GM13977 (cell line): ENCODE measurements around the gene PIM3.
A peak's percentile ranks its signal among the peaks of the same experiment; 100 is the strongest.

ENCODE experiments used
- DNase-seq: peaks from one replicate; pipeline ENCODE4 v3.0.0; 2012; ENCODE audit warnings: low spot score
- in situ Hi-C: fragments of 300-500 bp; cut with MboI; formaldehyde crosslinking; loops from one replicate; pipeline ENCODE4 v1.12.0; 2022; ENCODE audit warnings: low sequenced_read_pairs, low pct_unique_long_range_greater_than_20kb, mixed read lengths, inconsistent platforms; ENCODE audit not compliant: unreplicated experiment
- TF ChIP-seq, protein P1 (sequence below): IDR thresholded peaks from 2 replicates; pipeline ENCODE4 v1.5.1; 2012; ENCODE audit warnings: mild to moderate bottlenecking, control low read depth; ENCODE audit not compliant: insufficient read depth; ENCODE audit errors: extremely low read depth, missing control alignments

The PIM3 gene

DNA sequence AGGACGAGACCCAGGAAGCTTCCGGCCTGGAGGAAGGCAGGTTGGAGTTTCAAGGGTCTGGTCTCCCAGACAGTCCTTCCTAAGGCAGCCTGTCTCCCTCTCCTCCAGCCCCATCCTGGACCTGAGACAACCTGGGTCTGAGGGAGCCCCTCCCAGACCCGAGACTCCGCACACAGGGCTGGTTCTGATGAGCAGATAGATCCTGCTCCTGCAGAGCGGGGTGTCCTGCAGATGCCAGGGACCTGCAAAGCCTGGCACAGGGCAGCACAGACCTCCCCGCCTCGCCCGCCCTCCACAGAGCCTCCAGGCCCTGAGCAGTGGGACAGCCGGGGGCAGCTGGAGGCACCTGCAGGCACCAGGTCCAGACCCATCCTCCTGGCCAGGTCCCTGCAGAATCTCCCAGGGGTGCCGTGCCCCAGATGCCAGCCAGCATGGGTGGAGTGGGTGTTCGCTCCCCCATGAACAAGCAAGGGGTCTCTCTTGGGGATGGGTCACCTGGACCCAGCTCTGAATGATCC lies 7.8 kb downstream of the PIM3 start:
- DNase-seq = no peak
- in situ Hi-C loops = no loop called here
- TF ChIP-seq, protein P1, sequence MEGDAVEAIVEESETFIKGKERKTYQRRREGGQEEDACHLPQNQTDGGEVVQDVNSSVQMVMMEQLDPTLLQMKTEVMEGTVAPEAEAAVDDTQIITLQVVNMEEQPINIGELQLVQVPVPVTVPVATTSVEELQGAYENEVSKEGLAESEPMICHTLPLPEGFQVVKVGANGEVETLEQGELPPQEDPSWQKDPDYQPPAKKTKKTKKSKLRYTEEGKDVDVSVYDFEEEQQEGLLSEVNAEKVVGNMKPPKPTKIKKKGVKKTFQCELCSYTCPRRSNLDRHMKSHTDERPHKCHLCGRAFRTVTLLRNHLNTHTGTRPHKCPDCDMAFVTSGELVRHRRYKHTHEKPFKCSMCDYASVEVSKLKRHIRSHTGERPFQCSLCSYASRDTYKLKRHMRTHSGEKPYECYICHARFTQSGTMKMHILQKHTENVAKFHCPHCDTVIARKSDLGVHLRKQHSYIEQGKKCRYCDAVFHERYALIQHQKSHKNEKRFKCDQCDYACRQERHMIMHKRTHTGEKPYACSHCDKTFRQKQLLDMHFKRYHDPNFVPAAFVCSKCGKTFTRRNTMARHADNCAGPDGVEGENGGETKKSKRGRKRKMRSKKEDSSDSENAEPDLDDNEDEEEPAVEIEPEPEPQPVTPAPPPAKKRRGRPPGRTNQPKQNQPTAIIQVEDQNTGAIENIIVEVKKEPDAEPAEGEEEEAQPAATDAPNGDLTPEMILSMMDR = no peak

DNA sequence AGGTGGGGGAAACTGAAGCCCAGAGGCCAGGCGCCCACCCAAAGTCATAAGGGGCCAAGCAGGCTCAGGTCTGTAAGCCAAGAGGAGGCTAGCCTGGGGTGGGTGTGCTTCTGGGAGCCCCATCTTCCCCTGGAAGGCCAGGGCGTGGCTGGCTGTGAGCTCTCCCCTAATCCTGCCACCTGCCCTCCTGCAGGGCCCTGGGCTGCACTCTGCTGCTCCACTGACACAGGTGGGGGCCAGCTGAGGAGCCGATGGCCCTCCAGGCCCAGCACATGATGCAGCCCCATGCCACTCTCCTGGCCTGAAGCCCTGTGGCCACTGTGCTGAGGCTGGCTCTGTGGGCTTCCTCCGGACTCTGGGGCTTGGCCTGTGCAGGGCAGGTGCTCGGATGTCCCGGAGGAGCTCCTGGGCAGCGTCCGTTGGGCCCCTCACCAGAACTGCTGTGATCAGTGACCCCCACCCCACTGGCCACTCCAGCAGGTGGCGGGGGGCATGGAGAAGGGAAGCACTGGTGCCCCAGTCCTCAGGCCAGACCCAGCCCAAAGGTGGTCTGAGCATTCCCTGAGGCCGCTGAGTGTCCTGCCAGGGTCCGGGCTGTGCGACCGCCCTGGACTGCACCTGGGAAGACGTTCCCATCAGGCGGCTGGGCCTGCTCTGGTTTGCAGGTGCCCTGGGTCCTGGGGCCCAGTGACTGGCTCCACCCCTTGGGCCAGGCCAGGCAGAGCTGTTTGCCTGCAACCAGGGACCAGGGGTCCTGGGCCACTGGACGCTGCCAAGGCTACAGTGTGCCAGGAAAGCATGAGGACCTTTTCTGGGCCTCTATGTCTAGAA lies 8.5 kb downstream of the PIM3 start:
- TF ChIP-seq, protein P1 = no peak
- in situ Hi-C loops = no loop called here
- no peak for DNase-seq

DNA sequence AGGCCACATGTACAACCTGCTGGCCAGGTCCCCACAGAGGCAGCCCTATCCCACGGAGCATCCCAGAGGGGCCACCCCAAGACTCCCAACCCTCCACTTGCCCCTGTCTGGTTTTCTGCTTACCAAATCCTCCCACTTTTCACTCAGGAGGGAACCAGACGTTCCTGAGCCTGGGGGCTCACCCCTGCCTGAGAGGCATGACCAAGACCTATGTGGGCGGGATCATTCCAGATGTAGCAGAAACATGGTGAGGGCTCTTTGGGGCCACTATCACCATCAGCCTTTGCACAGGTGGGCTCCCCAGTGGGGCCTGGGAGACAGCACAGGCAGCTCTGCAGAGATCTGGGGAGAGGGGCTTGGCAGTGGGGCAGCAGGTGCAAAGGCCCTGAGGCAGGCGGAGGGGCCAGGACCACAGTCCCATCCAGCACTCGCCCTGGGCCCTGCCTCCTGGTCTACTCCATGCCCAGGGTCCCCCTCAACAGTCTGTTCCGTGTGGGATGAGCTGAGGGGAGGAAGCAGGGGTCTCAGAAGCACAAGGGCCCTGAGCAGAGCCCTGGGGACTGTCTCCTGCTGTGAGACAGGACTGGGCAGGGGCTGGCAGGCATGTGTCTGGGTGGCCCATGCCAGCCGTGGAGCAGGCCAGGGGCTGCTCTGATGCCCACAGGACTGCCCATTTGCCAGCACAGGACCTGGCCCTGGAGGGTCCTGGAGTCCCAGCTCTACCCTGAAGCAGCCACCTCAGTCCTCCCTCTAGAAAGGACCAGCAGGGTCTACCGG lies 9.4 kb downstream of the PIM3 start:
- TF ChIP-seq, protein P1 = no peak
- in situ Hi-C loops = no loop called here
- DNase-seq = no peak

DNA sequence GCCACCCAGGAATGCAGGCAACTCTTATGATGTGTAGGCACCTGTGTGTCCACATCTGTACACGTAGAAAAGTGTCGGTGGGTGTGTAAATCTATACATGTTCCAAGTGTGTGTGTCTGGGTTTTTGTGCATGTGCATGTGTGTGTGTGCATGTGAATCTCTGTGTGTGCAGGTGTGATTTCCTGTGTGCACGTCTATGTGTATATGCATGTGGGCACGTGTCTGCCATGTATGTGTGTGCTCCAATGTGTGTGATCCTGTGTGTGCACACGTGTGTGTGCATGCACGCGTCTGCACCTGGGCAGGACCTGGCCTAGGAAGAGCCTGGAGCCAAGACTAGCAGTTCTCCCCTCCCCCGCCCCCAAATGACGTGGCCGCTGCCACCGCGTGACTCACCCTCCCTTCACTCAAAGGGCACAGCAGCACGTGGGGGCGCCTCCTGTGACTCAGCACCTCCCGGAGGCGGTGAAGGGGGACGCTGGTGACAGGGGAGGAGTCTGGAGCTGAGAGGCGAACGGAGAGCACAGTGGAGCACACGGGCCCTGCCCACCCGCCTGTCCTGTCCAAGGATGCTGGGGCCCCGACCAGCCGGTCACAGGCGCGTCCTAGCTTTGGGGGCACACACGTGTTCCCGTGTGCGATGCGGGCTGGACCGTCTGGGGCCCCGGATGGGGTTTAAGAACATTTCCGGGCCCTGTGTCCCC lies 10.1 kb downstream of the PIM3 start:
- TF ChIP-seq, protein P1 = peak; percentile 7
- DNase-seq = peak; percentile 90
- in situ Hi-C loops = no loop called here

DNA sequence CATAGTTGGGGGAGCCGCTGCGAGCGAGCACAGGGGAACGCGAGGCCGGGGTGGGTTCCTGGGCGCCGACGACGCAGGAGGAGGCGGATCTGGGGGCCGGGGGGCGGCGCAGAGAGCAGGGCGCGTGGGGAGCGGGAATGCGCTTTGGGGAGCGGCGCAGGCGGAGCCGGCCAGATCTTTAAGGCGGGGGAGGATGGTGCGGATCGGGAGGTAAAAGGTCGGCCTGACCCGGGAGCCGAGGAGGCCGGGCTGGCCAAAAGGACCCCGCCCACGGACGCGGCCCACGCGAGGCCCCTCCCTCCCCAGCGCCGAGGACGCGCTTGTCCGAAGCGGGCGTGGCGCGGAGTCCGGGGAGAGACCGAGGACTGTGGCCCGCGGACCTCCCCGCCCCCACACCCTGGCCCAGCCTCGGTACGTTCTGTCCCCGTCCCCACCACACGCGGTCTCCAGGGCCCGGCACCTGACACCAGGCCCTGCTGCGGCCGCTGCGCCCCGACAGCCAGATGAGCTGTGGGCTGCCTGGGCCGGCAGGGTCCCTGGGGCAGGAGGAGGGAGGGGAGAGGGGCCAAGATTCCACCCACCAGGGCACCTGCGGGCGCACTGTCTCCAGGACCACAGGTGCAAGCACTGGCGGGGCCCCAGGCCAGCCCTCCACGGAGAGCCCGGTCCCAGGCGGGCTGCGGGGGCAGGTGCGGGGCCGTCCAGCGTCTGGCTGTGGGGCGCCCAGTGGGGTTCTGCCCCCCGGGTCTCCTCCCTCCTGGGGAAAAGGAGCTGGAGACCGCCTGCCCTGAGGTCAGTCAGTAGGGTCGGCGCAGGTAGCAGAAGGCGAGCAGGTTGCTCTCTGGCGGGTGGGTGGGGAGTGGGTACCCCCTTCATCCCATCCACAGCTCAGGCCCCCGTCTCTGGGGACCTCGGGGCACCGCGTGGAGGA lies 10.9 kb downstream of the PIM3 start:
- in situ Hi-C loops = no loop called here
- TF ChIP-seq, protein P1 = no peak
- DNase-seq = no peak
